ENCODE data around the gene MS4A5.

DNA sequence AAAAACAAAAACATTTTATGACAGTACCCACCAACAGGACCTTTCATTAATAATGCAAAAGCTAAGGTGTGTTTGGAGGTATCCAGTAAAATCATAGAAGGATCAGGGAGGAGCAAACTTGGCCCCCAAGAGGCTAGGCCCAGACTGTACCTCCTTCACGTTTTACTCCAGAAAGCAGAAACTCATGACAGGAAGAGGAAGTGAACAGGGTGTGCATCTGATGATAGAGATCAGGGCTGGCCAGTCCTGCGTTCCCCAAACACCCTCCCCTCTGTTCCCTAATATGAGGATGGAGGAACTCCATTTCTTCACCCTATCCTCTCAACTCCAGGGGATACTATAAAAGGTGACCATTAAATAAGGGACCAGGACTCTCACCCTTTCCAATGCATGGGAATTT, 53.0 kb downstream of the MS4A5 start:
- TF ChIP-seq, protein P1, sequence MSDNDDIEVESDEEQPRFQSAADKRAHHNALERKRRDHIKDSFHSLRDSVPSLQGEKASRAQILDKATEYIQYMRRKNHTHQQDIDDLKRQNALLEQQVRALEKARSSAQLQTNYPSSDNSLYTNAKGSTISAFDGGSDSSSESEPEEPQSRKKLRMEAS (IDR thresholded peaks at IDR 0.05; ENCODE audit: low read depth, low read length) = no peak
- TF ChIP-seq, protein P2, sequence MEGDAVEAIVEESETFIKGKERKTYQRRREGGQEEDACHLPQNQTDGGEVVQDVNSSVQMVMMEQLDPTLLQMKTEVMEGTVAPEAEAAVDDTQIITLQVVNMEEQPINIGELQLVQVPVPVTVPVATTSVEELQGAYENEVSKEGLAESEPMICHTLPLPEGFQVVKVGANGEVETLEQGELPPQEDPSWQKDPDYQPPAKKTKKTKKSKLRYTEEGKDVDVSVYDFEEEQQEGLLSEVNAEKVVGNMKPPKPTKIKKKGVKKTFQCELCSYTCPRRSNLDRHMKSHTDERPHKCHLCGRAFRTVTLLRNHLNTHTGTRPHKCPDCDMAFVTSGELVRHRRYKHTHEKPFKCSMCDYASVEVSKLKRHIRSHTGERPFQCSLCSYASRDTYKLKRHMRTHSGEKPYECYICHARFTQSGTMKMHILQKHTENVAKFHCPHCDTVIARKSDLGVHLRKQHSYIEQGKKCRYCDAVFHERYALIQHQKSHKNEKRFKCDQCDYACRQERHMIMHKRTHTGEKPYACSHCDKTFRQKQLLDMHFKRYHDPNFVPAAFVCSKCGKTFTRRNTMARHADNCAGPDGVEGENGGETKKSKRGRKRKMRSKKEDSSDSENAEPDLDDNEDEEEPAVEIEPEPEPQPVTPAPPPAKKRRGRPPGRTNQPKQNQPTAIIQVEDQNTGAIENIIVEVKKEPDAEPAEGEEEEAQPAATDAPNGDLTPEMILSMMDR (IDR thresholded peaks at IDR 0.05; ENCODE audit: low read depth, low read length) = no peak
- TF ChIP-seq MYC (IDR thresholded peaks at IDR 0.05; ENCODE audit: low read depth, low read length) (no peak), POLR2A (IDR thresholded peaks at IDR 0.05; ENCODE audit: extremely low read depth, insufficient read length) (no peak)
